HG03442 (cell line): ENCODE data around the gene UBN1.

Experiments
- ATAC-seq: cut with Tn5 transposase; IDR thresholded peaks from one replicate; pipeline ENCODE4 v1.9.1; 2021; ENCODE audit warnings: mild to moderate bottlenecking, moderate library complexity; ENCODE audit not compliant: unreplicated experiment

The UBN1 gene

DNA sequence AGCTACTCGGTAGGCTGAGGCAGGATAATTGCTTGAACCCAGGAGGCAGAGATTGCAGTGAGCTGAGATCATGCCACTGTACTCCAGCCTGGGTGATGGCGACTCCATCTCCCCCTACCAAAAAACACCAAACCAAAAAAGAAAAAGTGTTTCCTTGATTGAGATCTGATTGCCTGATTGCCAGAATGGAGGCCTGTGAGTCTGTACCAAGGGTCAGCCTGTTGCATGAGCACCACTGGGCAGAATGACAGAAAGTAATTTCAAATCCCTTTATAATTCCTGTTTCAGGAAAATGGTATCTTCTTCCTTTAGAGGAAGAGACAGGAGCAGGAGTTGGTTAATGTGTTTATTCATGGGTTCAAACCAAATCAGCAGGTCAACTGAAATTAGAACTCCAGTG lies 8.5 kb downstream of the UBN1 start:
- ATAC-seq, result no peak

GRCh38 chr16:4859190-4859899 lies 12.1 kb downstream of the UBN1 start:
- ATAC-seq, result no peak

GRCh38 chr16:4859900-4860255 lies 12.6 kb downstream of the UBN1 start:
- ATAC-seq, result no peak

DNA sequence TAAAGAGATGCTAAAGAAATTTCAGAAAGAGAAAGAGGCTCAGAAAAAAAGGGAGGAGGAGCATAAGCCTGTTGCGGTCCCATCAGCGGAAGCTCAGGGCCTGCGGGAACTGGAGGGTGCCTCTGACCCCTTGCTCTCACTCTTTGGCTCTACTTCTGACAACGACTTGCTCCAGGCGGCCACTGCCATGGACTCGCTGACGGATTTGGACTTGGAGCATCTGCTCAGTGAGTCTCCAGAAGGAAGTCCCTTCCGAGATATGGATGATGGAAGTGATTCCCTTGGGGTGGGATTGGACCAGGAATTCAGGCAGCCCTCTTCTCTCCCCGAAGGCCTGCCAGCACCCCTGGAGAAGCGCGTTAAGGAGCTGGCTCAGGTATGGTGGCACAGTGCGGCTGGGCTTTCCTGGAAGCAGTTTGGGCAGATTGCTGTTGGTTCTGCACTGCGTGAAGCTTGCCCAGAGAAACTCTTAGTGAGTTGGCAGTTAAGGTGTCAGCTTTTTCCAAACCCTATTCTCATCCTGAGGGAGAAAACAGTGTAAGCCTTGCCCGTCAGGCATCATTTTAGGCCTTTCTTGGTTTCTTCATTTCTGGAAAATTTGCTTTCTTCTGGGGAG lies 13.6 kb downstream of the UBN1 start:
- no peak for ATAC-seq

- no peak for ATAC-seq
Measured at GRCh38 chr16:4862639-4863038, 15.4 kb downstream of the UBN1 start.

DNA sequence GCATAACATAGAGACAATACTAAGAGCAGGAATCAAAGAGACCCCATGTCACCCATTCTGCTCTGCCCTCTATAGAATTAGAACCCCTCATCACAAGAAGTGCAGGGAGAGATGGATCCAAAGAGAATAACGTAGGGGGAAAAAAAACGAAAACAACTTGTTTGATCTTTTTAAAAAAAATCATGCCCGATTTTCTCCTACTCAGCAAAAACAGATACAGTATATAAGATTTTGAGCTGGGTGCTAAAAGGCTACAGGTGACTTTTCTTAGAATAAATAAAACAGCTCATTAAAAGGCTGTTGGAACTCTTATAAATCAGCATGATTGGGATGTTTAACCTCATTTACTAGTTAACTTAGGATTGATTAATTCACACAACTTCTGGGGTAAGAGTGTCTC lies 17.4 kb downstream of the UBN1 start:
- ATAC-seq, result no peak

GRCh38 chr16:4865231-4865860 lies 18.1 kb downstream of the UBN1 start:
- no peak for ATAC-seq

- ATAC-seq, result no peak
Measured at GRCh38 chr16:4866586-4866985, 19.3 kb downstream of the UBN1 start.

DNA sequence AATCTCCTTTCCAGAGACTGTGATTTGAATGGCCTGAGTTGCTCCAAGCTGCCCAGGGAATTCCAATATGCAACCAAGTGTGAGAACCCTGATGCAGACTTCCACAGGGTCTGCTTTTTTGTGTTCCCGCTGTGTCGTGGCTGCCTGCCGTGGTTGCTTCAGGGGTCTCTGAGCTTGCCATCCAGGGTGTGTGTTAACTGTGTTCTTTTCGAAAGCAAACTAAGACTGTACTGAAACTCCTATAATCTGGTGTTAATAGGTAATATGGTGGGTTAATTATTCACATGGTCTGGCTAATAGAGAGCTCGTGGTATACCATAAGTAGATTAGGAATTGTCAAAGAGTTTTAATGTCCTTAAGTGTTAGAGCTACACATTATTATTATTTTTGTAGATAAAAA lies 20.7 kb downstream of the UBN1 start:
- no peak for ATAC-seq

DNA sequence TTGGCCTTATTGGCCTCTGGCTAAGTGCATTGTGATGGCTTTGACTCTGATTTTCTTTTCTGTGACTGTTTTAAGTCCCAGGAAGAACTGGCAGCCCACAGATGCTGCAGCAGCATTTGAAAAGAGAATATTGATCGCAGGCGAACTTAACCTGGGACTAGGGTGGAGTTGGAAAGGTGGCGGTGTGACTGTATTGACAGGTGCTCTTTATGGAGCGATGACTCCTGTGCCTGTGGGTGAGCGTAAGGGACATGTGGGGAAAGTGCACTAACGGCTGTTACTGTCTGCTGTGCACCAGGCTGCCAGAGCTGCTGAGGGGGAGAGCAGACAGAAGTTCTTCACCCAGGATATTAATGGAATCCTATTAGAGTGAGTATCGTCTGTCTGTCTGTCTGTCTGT lies 21.3 kb downstream of the UBN1 start:
- no peak for ATAC-seq

DNA sequence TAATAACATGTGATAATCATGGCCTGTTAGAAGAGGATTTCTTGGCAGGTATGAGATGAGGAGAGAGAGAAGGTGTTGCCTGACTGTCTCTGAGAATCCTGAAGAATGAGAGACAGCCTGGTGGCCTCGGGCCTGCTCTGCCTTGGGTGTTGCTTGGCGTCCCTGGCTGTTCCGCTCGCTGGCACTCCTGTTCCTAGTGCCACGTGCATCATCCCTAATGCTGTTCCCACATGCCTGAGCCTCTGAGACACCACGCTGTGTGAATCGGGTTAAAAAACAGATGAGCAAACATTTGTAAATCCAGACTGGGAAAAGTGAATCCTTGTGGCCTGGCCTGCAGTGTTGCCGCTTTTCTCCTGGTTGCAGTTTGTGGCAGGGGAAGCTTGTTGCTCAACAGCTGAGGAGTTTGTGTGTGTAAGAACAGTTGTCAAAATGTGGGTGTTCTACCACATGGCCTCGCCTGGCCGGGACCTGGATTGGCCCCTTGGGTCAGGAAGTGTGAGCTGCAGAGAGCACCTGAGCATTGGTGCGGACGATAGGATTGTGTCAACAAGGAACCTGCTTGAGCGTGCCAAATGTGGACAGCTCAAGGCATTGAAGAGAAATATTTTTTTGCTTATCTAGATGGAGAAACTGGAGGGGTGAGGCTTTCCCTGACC lies 22.0 kb downstream of the UBN1 start:
- ATAC-seq, result no peak

DNA sequence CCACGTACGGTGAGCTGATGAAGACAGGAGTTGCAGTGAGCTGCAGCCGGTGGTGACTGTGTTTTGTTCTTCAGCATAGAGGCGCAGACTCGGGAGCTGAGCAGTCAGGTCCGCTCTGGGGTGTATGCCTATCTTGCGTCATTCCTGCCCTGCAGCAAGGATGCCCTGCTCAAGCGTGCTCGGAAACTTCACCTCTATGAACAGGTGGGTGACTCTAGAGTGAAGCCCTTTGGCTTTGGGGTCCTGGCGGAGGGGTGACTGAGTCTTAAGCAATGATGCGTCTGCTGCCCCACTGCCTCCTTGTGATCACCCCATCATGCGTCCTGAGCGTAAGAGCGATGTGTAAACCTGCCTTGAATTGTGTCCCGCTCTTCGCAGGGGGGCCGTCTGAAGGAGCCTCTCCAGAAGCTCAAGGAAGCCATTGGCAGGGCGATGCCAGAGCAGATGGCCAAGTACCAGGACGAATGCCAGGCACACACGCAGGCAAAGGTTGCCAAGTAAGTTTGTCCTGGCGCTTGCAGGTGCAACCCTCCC lies 22.9 kb downstream of the UBN1 start:
- ATAC-seq, result no peak

GRCh38 chr16:4871071-4871470 lies 23.8 kb downstream of the UBN1 start:
- ATAC-seq, result no peak

DNA sequence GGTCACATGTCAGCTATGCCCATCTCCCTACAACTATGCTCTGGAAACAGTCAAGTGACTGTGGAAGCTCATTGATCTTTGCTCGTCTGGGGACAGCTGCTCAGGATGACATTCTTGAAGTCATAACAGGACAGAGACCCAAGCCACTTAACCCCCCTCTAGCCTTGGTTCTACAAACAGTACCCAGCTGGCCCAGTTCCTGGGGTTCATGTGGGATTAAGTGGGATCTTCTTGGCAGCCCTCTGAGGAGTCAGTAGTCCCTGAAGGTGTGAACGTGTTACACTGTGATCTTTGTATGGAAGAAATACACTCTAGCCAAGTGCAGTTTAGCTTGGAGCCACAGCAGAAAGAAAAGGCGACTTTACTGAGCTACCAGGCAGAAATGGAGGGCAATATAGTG lies 25.8 kb downstream of the UBN1 start:
- ATAC-seq, result no peak

- ATAC-seq, result no peak
Measured at GRCh38 chr16:4874666-4875065, 27.4 kb downstream of the UBN1 start.

- no peak for ATAC-seq
Measured at GRCh38 chr16:4876646-4877379, 29.5 kb downstream of the UBN1 start.

- ATAC-seq, result no peak
Measured at GRCh38 chr16:4877380-4877685, 30.1 kb downstream of the UBN1 start.

GRCh38 chr16:4879049-4879448 lies 31.8 kb downstream of the UBN1 start:
- no peak for ATAC-seq

DNA sequence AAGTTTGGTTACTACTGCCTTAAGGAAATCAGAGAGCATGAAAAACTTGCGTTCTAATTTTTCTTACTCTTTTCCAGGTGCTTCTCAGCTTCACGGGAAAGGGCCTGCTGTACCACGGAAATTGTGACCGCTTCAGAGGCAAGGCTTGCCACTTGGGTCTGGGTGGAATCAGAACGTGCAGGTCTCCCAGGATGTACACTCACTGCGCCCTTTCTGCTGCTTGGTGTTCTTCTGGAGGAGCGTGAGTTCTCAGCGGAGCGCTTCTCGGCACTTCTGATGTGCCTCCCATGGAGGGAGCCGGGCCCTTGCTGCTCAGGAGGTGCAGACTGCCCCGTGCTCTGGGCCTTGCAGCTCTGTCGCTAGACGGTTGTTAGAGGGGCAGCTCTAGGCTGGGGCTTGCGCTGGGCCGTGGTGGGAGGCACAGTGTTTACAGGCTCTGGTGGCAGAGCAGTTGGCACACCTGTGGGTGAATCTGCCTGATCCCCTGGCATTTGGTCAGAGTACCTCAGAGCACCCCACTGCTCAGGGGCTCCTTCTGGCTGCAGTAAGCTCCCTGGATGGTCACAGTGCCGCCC lies 32.8 kb downstream of the UBN1 start:
- no peak for ATAC-seq

DNA sequence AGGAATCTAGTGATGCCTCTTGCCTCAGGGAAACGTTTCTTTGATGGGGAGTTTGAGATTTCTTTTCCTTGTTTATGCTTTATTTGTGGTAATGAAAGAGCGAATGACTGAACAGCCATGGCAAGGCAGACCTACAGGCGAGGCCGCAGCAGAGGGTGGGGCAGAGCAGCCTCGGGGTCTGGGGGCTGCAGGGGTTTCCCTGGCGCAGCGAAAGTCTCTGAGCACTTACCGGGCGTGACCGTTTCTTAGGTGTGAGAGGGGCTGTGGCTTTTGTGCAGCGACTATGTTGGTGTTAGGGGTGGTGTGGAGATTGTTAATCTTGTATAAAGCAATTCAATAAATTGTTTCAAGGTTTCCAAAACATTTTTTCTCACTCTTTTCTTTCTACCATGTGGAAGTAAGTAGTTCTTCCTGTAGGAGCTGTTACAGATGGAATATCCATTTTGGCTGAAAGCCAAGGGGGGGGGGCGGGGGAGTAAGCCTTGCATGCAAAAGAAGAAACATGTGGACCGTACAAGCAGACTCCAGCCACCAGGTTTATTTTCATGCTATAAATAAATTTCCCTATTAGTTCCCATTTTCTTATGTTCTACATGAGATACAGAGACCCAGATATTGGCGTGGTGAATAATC lies 34.8 kb downstream of the UBN1 start:
- no peak for ATAC-seq
